HepG2 (cell line): Measurements from ENCODE around the gene IP6K3. TPM values are rescaled to one million over a fixed set of nuclear protein-coding genes. Genes with fewer than 3 reads are reported as not detected.

Experiments
- BCLAF1 ChIP-seq: fragments of 450-650 bp; IDR thresholded peaks from 2 replicates; pipeline ENCODE4 v1.6.1; 2017; ENCODE audit warnings: mild to moderate bottlenecking
- CENPT ChIP-seq: sonication (generic); formaldehyde crosslinking; IDR thresholded peaks from 2 replicates; pipeline ENCODE4 v1.8.0; 2022; ENCODE audit warnings: low read depth, mild to moderate bottlenecking, moderate library complexity, missing genetic modification reagents
- CHD2 ChIP-seq: IDR thresholded peaks from 2 replicates; pipeline ENCODE4 v1.6.1; 2011; ENCODE audit warnings: low read depth, low read length, improper control_type of control experiment
- HNF1A ChIP-seq, 2 experiments: sonication (generic) in 1 of 2; formaldehyde crosslinking in 1 of 2; IDR thresholded peaks; 2 replicates each; pipeline versions ENCODE4 v1.4.0 to v1.6.1; 2016 to 2020; ENCODE audit warnings: borderline replicate concordance in 1 of 2, low read depth in 1 of 2, mild to moderate bottlenecking in 1 of 2, missing genetic modification reagents in 1 of 2
- HOXA3 ChIP-seq: sonication (generic); formaldehyde crosslinking; IDR thresholded peaks from 2 replicates; pipeline ENCODE4 v1.5.0; 2020; ENCODE audit warnings: missing genetic modification reagents
- JARID2 ChIP-seq: sonication (generic); formaldehyde crosslinking; IDR thresholded peaks from 2 replicates; pipeline ENCODE4 v1.8.1; 2023; ENCODE audit warnings: missing genetic modification reagents, inconsistent platforms; ENCODE audit not compliant: insufficient replicate concordance
- KAT2B ChIP-seq: fragments of 150-350 bp; IDR thresholded peaks from 2 replicates; pipeline ENCODE4 v1.6.1; 2014; ENCODE audit warnings: low read depth, low read length, borderline replicate concordance
- NFE2 ChIP-seq: sonication (generic); formaldehyde crosslinking; IDR thresholded peaks from 2 replicates; pipeline ENCODE4 v1.4.0; 2020; ENCODE audit warnings: missing genetic modification reagents
- PRDM15 ChIP-seq: sonication (generic); formaldehyde crosslinking; IDR thresholded peaks from 2 replicates; pipeline ENCODE4 v1.4.0; 2020; ENCODE audit warnings: missing genetic modification reagents
- RFXANK ChIP-seq: IDR thresholded peaks from 2 replicates; pipeline ENCODE4 v1.6.1; 2016
- ZBTB2 ChIP-seq: sonication (generic); formaldehyde crosslinking; IDR thresholded peaks from 2 replicates; pipeline ENCODE4 v1.8.0; 2022; ENCODE audit warnings: low read depth, missing genetic modification reagents
- ZBTB38 ChIP-seq: sonication (generic); formaldehyde crosslinking; IDR thresholded peaks from 2 replicates; pipeline ENCODE4 v1.5.1; 2020; ENCODE audit warnings: mild to moderate bottlenecking, missing genetic modification reagents
- ZMAT3 ChIP-seq: sonication (generic); formaldehyde crosslinking; conservative IDR thresholded peaks from 2 replicates; pipeline ENCODE4 v1.7.0; 2021; ENCODE audit warnings: missing genetic modification reagents
- ZNF234 ChIP-seq: sonication (generic); formaldehyde crosslinking; conservative IDR thresholded peaks from 2 replicates; pipeline ENCODE4 v1.5.1; 2020; ENCODE audit warnings: mild to moderate bottlenecking, missing genetic modification reagents
- ZNF292 ChIP-seq: sonication (generic); formaldehyde crosslinking; IDR thresholded peaks from 2 replicates; pipeline ENCODE4 v1.8.1; 2022; ENCODE audit warnings: mild to moderate bottlenecking, low read depth, missing genetic modification reagents, borderline replicate concordance
- polyA plus RNA-seq, 8 experiments: library from polyadenylated mRNA; depleted of rRNA in 3 of 8; stranded (reverse) in 7 of 8; unstranded in 1 of 8; fragments of >200 nt; fragmentation: Illumina TruSeq in 4 of 8; extraction: Trizol in 4 of 8; gene quantifications; 2 replicates each; pipeline versions ENCODE4 v1.2.1 to v1.2.3, GENCODE V29; 2011 to 2016; ENCODE audit warnings: low read depth in 4 of 8, missing spikeins in 1 of 8, mixed read lengths in 1 of 8; ENCODE audit not compliant: insufficient read depth in 1 of 8
- total RNA-seq, 5 experiments: library from RNA; depleted of rRNA; stranded (reverse); fragments of >200 nt; fragmentation: Illumina TruSeq; extraction: Trizol; gene quantifications; 2 replicates each; pipeline ENCODE4 v1.2.3, GENCODE V29; 2016; ENCODE audit warnings: low read depth in 1 of 5

IP6K3 gene
- total and polyA plus RNA-seq, 2 of the 13 experiments (the other 11 are each of a cell fraction or from before 2014, with no cell fraction given) = 0.11 to 0.18 TPM

- TF ChIP-seq ZNF292 (CRISPR knock-in tag) = no peak; the same call in 1 of the 2 replicates
- TF ChIP-seq RFXANK (CRISPR knock-in tag) = peak; percentile 65; the same call in 1 of the 2 replicates
- TF ChIP-seq CHD2 = no peak
- peak; percentile 63; the same call in 1 of the 2 replicates for TF ChIP-seq CENPT (CRISPR knock-in tag)
- no peak for TF ChIP-seq HNF1A (IDR thresholded peaks at IDR 0.05; ENCODE audit: low read depth)
- peak; percentile 55; the same call in 1 of the 2 replicates for TF ChIP-seq HNF1A (CRISPR knock-in tag; IDR thresholded peaks at IDR 0.05; ENCODE audit: borderline replicate concordance)
- peak; percentile 97 for TF ChIP-seq ZMAT3 (CRISPR knock-in tag)
- TF ChIP-seq ZBTB38 (CRISPR knock-in tag) = no peak; the same call in 1 of the 2 replicates
- peak; percentile 72; the same call in 1 of the 2 replicates for TF ChIP-seq ZNF234
- no peak for TF ChIP-seq KAT2B
- TF ChIP-seq ZBTB2 = no peak; the same call in 1 of the 2 replicates
- no peak for TF ChIP-seq NFE2 (CRISPR knock-in tag)
- TF ChIP-seq HOXA3 (CRISPR knock-in tag) = peak; percentile 95
- TF ChIP-seq BCLAF1 = no peak
- peak; percentile 83 for TF ChIP-seq JARID2 (CRISPR knock-in tag)
- TF ChIP-seq PRDM15 = no peak
These were observed 35.3 kb downstream of the IP6K3 start, which contains the start of gene UQCC2 (continued) for GRCh38 chr6:33711140-33712129.
